ENCODE measurements around the gene SIX6.
"Not testable (repeated sequence)": the region's sequence is repeated elsewhere in the genome, so short reads cannot be mapped to it uniquely, and the experiment has no call there.

The SIX6 gene

GRCh38 chr14:60508707-60509437 is at the start of gene SIX6:
SIX6 (plus strand) TSS chr14:60509146; CDS start chr14:60509399, 253 bp downstream.
- peak; percentile 64 for DNase-seq (ENCODE audit: low read depth, low spot score)

DNA sequence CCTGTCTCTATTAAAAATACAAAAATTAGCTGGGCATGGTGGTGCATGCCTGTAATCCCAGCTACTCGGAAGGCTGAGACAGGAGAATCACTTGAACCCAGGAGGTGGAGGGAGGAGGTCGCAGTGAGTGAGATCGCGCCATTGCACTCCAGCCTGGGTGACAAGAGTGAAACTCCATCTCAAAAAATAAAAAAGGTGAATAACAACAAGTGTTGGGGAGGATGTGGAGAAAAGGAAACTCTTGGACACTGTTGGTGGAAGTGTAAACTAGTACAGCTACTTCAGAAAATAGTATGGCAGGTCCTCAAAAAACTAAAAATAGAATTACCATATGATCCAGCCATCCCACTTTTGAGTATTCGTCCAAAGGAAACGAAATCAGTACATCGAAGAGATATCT is 28.7 kb upstream of the SIX6 start:
- DNase-seq (ENCODE audit: low read depth, low spot score): not testable (repeated sequence)

DNA sequence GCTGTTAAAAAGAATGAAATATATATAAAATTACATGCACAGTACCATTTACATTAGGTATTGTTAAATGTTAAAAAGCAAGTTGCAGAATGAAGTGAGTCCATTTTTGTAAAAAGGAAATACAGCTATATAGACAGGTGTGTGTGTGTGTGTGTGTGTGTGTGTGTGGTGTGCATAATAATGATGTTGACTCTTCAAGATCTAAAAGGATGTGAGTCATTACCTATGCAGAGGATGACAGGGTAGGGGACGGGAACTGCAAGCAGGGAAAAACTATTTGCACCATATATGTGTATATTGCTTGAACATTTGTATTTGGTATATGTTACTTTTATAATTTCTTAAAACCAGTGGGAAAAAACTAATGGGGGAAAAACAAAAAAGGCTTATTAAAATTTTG is 26.2 kb upstream of the SIX6 start:
- DNase-seq (ENCODE audit: low read depth, low spot score): no peak

DNA sequence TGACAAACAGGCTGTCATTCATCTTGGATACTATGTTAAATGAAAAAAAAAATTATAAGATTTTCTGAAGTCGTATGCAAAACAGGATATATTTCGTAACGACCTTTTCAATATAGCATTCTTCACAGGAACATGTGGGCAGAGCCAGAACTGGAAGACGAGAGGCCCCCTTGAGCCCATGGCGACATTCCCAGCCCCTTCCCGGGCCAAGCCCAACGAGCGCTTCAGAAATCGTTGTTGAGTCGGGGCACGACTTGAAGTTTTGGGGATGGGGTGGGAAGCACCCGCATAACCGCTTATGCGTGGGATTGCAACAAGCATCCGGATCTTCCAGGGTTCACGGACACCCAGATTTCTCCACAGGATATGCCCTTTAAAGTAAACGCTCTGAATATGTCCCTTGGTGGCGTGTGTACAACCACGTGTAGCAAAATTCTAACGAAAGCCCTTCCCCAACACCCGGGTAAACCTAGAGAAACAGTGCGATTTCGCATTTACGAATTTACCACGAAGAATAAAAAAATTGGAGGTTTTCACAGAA is 23.8 kb upstream of the SIX6 start:
- DNase-seq (ENCODE audit: low read depth, low spot score): no peak

- DNase-seq (ENCODE audit: low read depth, low spot score): peak; percentile 74
Measured at GRCh38 chr14:60485598-60486251, 23.2 kb upstream of the SIX6 start, which contains the start of gene C14orf39. C14orf39 (minus strand) TSS chr14:60486063; CDS start chr14:60485078, 985 bp downstream.

GRCh38 chr14:60487211-60487610 is 21.7 kb upstream of the SIX6 start:
- DNase-seq (ENCODE audit: low read depth, low spot score): no peak

DNA sequence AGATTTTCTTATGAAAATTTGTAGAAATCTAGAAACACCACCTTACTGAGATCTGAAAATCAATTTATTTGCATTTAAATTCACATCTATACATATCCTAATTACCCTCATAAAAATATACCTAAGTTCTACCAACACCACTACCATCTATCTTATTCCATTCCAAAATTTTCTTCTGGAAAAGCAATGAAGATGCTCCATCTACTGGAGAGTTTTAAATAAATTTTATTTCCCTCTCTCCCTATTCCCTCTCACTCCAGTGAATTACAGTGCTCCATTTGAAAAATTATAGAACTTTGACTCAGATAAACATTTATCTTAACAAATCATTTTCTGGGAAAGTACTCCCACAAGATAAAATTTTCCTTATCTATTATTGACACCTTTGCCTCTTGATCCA is 20.8 kb upstream of the SIX6 start:
- no peak for DNase-seq (ENCODE audit: low read depth, low spot score)

- DNase-seq (ENCODE audit: low read depth, low spot score): no peak
Measured at GRCh38 chr14:60490270-60490669, 18.7 kb upstream of the SIX6 start.

DNA sequence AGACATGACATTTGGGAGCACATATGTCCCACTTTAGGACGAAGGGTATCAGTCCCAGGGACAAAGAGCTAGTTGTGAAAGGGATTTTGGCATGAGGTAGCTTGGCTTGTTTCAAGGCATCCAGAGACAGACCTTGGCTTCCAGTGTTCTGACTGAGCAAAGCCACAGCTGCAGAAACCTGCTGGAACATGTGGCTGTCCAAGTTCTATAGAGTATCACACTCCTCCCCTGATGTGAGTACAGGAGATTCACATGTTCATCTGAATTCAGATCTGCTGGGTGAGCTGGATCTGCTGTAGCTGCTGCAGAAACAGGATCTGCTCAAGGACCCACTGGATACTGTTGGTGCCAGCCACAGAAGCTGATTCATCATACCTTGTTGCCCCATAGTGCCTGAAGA is 13.0 kb upstream of the SIX6 start:
- no peak for DNase-seq (ENCODE audit: low read depth, low spot score)

GRCh38 chr14:60502541-60502940 is 6.4 kb upstream of the SIX6 start:
- no peak for DNase-seq (ENCODE audit: low read depth, low spot score)

DNA sequence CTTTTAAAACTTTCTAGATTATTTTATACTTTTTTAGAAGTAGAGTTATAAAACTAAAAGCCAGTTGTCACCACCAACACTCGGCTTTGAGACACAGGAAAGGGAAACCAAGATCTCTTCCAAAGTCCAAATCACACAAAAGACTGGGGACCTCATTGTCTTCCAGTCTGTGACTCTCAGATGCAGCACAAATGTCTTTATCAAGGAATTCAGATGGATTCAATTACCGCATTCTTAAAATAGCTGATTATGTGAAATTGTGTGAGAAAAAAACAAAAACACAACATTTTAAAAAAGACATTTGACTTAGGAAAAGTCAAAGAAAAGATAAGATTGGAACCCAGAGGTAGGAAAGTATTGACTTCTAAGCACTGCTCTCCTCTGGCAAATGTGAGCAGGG is 3.5 kb upstream of the SIX6 start:
- no peak for DNase-seq (ENCODE audit: low read depth, low spot score)

- DNase-seq (ENCODE audit: low read depth, low spot score): no peak
Measured at GRCh38 chr14:60506010-60506409, 2.9 kb upstream of the SIX6 start.

DNA sequence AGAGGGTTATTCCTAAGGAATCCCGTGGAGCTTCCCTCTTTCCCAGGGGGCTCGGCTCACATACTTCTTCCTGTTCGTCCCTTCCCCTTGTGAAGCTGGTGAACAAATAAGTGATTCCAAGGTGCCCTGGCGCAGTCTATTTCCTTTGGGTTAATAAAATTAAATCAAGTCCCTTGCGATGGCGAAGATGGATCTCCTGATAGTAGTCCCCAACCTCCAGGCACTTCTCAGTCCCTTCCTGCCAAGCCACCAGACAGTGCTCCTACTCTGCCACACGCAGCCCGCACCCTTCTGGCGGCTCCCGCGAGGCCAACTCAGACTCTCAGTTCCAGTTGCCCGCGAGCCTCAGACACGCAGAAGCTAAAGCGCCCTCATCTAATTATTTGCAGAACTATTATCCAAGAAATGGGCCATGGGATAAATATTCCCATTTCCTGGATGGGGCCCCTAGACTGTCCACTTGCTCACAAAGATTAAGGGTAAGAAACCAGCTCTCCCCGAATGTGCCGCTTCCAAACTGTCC is 2.4 kb upstream of the SIX6 start:
- no peak for DNase-seq (ENCODE audit: low read depth, low spot score)

DNA sequence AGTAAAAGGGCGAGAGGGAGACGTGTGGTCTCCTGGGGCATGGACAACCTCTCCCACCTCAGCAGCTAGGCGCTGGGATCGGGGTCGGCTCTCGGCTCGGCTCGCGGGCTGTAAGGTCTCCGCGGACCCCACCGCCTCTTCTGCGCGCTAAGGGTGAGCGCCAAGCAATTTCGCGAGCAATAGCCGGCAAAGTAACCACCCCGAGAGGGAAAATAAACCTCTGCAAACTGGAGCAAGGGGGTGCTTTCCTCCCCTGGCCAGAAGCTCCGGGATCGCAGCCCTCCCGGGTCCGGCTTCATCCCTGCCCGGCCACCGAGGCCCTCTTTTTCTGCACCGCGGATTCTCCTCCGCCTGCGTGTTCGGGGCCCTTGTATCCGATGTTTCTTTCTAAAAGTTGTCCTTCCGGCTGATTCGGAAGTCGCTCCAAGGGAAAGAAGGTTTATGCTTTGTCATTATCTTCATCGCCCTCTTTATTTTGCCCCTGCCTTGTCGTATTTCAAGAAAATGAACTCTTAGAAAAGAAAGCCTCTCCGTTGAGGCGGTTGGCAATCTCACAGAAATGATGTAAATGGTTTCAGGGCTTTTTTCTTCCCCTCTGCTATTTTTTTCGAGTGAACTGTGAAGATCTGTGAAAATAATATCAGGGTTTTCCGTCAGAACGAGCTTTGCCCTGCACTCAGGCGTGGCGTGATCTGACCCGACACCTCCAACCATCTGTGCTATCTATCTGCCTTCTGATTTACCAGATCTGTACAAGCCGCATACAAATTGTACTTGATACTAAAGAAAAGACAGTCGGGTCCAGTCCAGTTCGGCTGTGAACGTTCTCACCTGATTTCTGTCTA is 1.7 kb upstream of the SIX6 start:
- no peak for DNase-seq (ENCODE audit: low read depth, low spot score)

DNA sequence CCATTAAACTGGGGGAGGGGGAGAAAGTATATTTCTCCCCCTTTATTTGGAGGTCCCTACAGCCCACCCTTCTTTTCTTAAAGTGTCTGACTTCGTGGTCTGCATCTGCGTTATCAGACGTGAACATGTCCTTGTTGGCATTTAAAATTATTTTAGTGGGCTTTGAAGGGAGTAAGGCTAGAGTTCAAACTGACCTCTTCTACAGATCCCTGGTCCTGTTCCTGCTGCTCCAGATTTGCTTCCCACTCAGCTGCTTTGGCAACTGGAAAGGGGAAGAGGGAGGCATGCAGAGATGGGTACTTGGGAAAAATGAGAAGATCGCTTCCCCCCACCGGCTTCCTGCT is 611 bp upstream of the SIX6 start:
- DNase-seq (ENCODE audit: low read depth, low spot score): no peak

DNA sequence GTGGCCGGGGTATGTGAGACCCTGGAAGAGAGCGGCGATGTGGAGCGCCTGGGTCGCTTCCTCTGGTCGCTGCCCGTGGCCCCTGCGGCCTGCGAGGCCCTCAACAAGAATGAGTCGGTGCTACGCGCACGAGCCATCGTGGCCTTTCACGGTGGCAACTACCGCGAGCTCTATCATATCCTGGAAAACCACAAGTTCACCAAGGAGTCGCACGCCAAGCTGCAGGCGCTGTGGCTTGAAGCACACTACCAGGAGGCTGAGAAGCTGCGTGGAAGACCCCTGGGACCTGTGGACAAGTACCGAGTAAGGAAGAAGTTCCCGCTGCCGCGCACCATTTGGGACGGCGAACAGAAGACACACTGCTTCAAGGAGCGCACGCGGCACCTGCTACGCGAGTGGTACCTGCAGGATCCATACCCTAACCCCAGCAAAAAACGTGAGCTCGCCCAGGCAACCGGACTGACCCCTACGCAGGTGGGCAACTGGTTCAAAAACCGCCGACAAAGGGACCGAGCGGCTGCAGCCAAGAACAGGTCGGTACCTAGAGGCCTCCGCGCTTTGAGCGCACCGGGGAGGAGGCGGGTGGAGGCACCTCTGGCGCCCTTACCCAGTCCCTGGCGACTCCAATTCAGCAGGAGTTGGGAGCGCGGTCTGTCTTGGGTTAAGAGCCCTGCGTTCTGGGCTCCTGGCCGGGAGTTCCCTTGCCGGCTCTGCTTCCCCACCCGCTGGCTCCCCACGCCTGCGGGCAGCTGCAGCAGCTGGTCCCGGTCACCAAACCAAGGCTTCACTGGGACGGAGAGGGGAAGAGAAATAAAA is 700 bp downstream of the SIX6 start:
- DNase-seq (ENCODE audit: low read depth, low spot score): peak; percentile 10

DNA sequence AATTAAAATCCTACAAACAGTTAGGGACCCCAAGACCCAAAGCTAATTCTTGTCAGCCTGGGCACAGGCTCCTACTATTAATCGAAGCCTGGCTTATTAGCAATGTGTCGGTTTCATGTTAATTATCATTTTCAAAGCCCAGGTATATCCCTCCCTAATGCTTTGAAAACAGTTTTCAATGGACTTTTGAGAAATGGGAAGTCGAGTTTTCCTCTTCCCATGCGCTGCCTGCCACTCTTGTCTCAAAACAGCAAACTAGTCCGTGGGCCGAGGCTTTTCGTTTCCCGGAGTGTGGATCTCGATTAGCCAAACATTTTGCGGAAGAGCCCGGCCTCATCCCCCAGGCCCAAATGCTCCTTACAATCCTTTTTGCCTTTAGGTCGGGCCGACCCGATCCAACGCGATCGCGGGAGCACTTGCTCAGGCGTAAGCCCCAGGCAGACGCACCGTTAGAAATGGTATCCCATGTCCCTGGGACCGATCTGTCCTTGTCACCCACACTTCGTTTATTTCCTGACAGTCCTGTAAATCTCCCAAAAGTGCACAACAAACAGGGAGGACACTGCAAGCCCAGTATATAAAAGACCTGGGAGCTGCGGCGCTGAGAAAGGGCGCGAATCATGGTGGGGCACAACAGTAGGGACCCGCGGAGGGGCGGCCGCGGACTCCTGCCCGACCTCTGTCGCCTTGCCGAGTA is 1.5 kb downstream of the SIX6 start:
- no peak for DNase-seq (ENCODE audit: low read depth, low spot score)

GRCh38 chr14:60510951-60511599 is 2.1 kb downstream of the SIX6 start:
- no peak for DNase-seq (ENCODE audit: low read depth, low spot score)

DNA sequence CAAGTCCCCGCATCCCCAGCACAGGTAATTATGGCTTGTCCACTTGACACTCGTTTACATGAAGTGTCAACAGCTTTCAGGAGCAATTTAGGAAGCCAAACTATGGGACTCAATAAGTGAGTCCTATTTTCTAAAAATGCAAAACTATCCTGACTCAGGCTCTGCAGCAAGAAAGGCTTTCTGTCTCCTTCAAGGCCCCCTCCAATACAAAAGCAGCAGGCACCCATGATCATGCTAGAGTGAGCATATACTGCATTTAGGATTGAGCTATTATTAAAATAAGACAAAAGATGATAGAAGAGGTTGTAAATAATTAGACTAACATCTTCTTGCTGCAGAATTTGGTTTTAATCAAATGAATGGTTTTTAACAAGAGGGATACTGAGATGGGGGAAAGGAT is 3.2 kb downstream of the SIX6 start:
- no peak for DNase-seq (ENCODE audit: low read depth, low spot score)

GRCh38 chr14:60512973-60513571 is 4.1 kb downstream of the SIX6 start:
- DNase-seq (ENCODE audit: low read depth, low spot score): no peak

All from astrocyte of the hippocampus (primary cell).